DMS114 treated with DMSO at 0.1 percent for 48 hours (cell line): ENCODE data around the gene B3GAT3.
"Not testable (repeated sequence)": the region's sequence is repeated elsewhere in the genome, so short reads cannot be mapped to it uniquely, and the experiment has no call there.

Experiments
- DNase-seq: peaks from one replicate; lab custom pipeline; 2025; ENCODE audit not compliant: unreplicated experiment; lab: John Stamatoyannopoulos, UW

The B3GAT3 gene

GRCh38 chr11:62621567-62622470, at the start of gene B3GAT3:
Gene B3GAT3 (minus strand): TSS chr11:62621986. CDS start chr11:62621947, 39 bp downstream.
- peak; percentile 97 for DNase-seq

- peak; percentile 82 for DNase-seq
Observed at GRCh38 chr11:62671236-62671607, 49.4 kb upstream of the B3GAT3 start.

- DNase-seq: no peak
Observed at GRCh38 chr11:62669420-62670161, 47.8 kb upstream of the B3GAT3 start.

GRCh38 chr11:62667460-62667859, 45.7 kb upstream of the B3GAT3 start:
- DNase-seq: no peak

GRCh38 chr11:62666259-62666926, 44.6 kb upstream of the B3GAT3 start:
- DNase-seq: no peak

GRCh38 chr11:62665599-62666258, 43.9 kb upstream of the B3GAT3 start:
- DNase-seq: no peak

GRCh38 chr11:62665075-62665598, 43.4 kb upstream of the B3GAT3 start, which contains the start of the genes C11orf98 and CSKMT:
Gene C11orf98 (minus strand): TSS chr11:62665210. CDS start chr11:62665169, 41 bp downstream.
Gene CSKMT (plus strand): TSS chr11:62665312. CDS start chr11:62665880, 568 bp downstream.
- DNase-seq: peak; percentile 92

GRCh38 chr11:62664405-62665074, 42.8 kb upstream of the B3GAT3 start:
- peak; percentile 79 for DNase-seq

- no peak for DNase-seq
Observed at GRCh38 chr11:62656796-62657429, 35.1 kb upstream of the B3GAT3 start.

- DNase-seq: no peak
Observed at GRCh38 chr11:62654297-62654696, 32.5 kb upstream of the B3GAT3 start.

- DNase-seq: no peak
Observed at GRCh38 chr11:62652161-62653006, 30.6 kb upstream of the B3GAT3 start.

- DNase-seq: not testable (repeated sequence)
Observed at GRCh38 chr11:62650283-62650682, 28.5 kb upstream of the B3GAT3 start.

- DNase-seq: no peak
Observed at GRCh38 chr11:62649486-62649885, 27.7 kb upstream of the B3GAT3 start.

- no peak for DNase-seq
Observed at GRCh38 chr11:62648967-62649364, 27.2 kb upstream of the B3GAT3 start.

GRCh38 chr11:62648185-62648966, 26.6 kb upstream of the B3GAT3 start:
- DNase-seq: no peak

- DNase-seq: no peak
Observed at GRCh38 chr11:62647609-62648005, 25.8 kb upstream of the B3GAT3 start.

- no peak for DNase-seq
Observed at GRCh38 chr11:62646825-62647608, 25.2 kb upstream of the B3GAT3 start.
